IPS DF 6.9 (cell line): ENCODE measurements around the gene OR2L5.

ENCODE experiments used
- DNase-seq: peaks from one replicate; pipeline ENCODE4 v3.0.0-alpha.2; 2013; ENCODE audit warnings: low read depth, low spot score
- H3K27ac ChIP-seq: one replicate; pipeline ENCODE4 v1.5.1; 2013; ENCODE audit warnings: low read length, control low read depth
- H3K27me3 ChIP-seq: 2 replicates; pipeline ENCODE4 v1.6.1; 2013; ENCODE audit warnings: mild to moderate bottlenecking, low read length; ENCODE audit not compliant: control insufficient read depth, insufficient read depth
- H3K36me3 ChIP-seq: 2 replicates; pipeline ENCODE4 v1.6.1; 2013; ENCODE audit warnings: low read length; ENCODE audit not compliant: control insufficient read depth, insufficient read depth
- H3K4me1 ChIP-seq: 2 replicates; pipeline ENCODE4 v1.6.1; 2013; ENCODE audit warnings: low read length; ENCODE audit not compliant: control insufficient read depth, insufficient read depth
- H3K4me3 ChIP-seq: 2 replicates; pipeline ENCODE4 v1.5.1; 2013; ENCODE audit warnings: mild to moderate bottlenecking, low read length
- H3K9me3 ChIP-seq: 2 replicates; pipeline ENCODE4 v1.6.1; 2013; ENCODE audit warnings: low read length, inconsistent platforms; ENCODE audit not compliant: control insufficient read depth, insufficient read depth
- WGBS: extraction: QIAGEN DNeasy Blood & Tissue Kit; methylation state at CpG from one replicate; pipeline ENCODE4 v1.1.7; 2013; ENCODE audit warnings: mixed read lengths, missing lambda C conversion rate; ENCODE audit not compliant: insufficient read length, insufficient coverage; 5-methylcytosine and 5-hydroxymethylcytosine counted together

The OR2L5 gene

GRCh38 chr1:248013229-248013710 lies at the start of gene OR2L5:
Gene OR2L5, plus strand, starts transcription at chr1:248013660. Its CDS starts 8,288 bp downstream, at chr1:248021948.
- no peaks in the 10 kb centered on the region for H3K27me3 ChIP-seq
- H3K36me3 ChIP-seq: no peaks in the 10 kb centered on the region
- no peak within 1 kb of the TSS for H3K27ac ChIP-seq
- no peaks in the 10 kb centered on the region for H3K4me1 ChIP-seq
- no peak for DNase-seq
- no peak within 1 kb of the TSS for H3K4me3 ChIP-seq
- WGBS: no CpG with 5 or more reads among the region's 2 CpGs
- peaks cover 3% of the 10 kb centered on the region for H3K9me3 ChIP-seq

GRCh38 chr1:247964933-247965332 lies 48.5 kb upstream of the OR2L5 start, which contains the start of gene OR2AK2:
Gene OR2AK2, plus strand, starts transcription at chr1:247965233. Its CDS starts 144 bp downstream, at chr1:247965377.
- H3K4me3 ChIP-seq: no peak within 1 kb of the TSS
- H3K27me3 ChIP-seq: no peaks in the 10 kb centered on the region
- no peak within 1 kb of the TSS for H3K27ac ChIP-seq
- H3K36me3 ChIP-seq: no peaks in the 10 kb centered on the region
- no peak for DNase-seq
- WGBS: no CpG with 5 or more reads among the region's 2 CpGs
- no peaks in the 10 kb centered on the region for H3K4me1 ChIP-seq
- H3K9me3 ChIP-seq: peaks cover 4% of the 10 kb centered on the region

GRCh38 chr1:247966532-247967204 lies 46.8 kb upstream of the OR2L5 start:
- Histone ChIP-seq H3K9me3 (peaks cover 2% of the 10 kb centered on the region), H3K4me3 (no peak overlapping the region), H3K4me1 (no peaks in the 10 kb centered on the region), H3K27ac (no peak overlapping the region), H3K36me3 (no peaks in the 10 kb centered on the region), H3K27me3 (no peaks in the 10 kb centered on the region)
- no peak for DNase-seq
- no CpG with 5 or more reads among the region's 5 CpGs for WGBS

GRCh38 chr1:247992986-247993385 lies 20.5 kb upstream of the OR2L5 start:
- no peak for DNase-seq
- Histone ChIP-seq H3K9me3 (peaks cover 5% of the 10 kb centered on the region), H3K36me3 (no peaks in the 10 kb centered on the region), H3K4me3 (no peak overlapping the region), H3K27me3 (no peaks in the 10 kb centered on the region), H3K4me1 (no peaks in the 10 kb centered on the region), H3K27ac (no peak overlapping the region)
- WGBS: no CpG with 5 or more reads among the region's 2 CpGs

GRCh38 chr1:247998811-247999210 lies 14.6 kb upstream of the OR2L5 start:
- WGBS: no CpG with 5 or more reads among the region's 2 CpGs
- Histone ChIP-seq H3K4me3 (no peak overlapping the region), H3K9me3 (peaks cover 5% of the 10 kb centered on the region), H3K27ac (no peak overlapping the region), H3K36me3 (no peaks in the 10 kb centered on the region), H3K4me1 (no peaks in the 10 kb centered on the region), H3K27me3 (no peaks in the 10 kb centered on the region)
- no peak for DNase-seq

- WGBS: no CpG with 5 or more reads among the region's 1 CpG
- H3K9me3 ChIP-seq: peaks cover 5% of the 10 kb centered on the region
These were observed 13.3 kb upstream of the OR2L5 start for GRCh38 chr1:248000169-248000568.

GRCh38 chr1:248007778-248008177 lies 5.7 kb upstream of the OR2L5 start:
- no CpG with 5 or more reads among the region's 1 CpG for WGBS
- peaks cover 4% of the 10 kb centered on the region for H3K9me3 ChIP-seq
- H3K4me1 ChIP-seq: no peaks in the 10 kb centered on the region
- no peaks in the 10 kb centered on the region for H3K27me3 ChIP-seq
- no peak overlapping the region for H3K27ac ChIP-seq
- no peaks in the 10 kb centered on the region for H3K36me3 ChIP-seq
- no peak for DNase-seq
- no peak overlapping the region for H3K4me3 ChIP-seq

More at GRCh38 chr1:248000169-248000568, 13.3 kb upstream of the OR2L5 start:
- no peaks in the 10 kb centered on the region for H3K36me3 ChIP-seq
- H3K27me3 ChIP-seq: no peaks in the 10 kb centered on the region
- H3K4me3 ChIP-seq: no peak overlapping the region
- no peak for DNase-seq
- H3K27ac ChIP-seq: no peak overlapping the region
- no peaks in the 10 kb centered on the region for H3K4me1 ChIP-seq

GRCh38 chr1:248009681-248010080 lies 3.8 kb upstream of the OR2L5 start:
- DNase-seq: no peak
- no CpG with 5 or more reads among the region's 3 CpGs for WGBS
- no peaks in the 10 kb centered on the region for H3K27me3 ChIP-seq
- no peaks in the 10 kb centered on the region for H3K36me3 ChIP-seq
- H3K27ac ChIP-seq: no peak overlapping the region
- peaks cover 4% of the 10 kb centered on the region for H3K9me3 ChIP-seq
- H3K4me1 ChIP-seq: no peaks in the 10 kb centered on the region
- no peak overlapping the region for H3K4me3 ChIP-seq

- Histone ChIP-seq H3K27me3 (no peaks in the 10 kb centered on the region), H3K36me3 (no peaks in the 10 kb centered on the region), H3K4me3 (no peak overlapping the region), H3K4me1 (no peaks in the 10 kb centered on the region), H3K27ac (no peak overlapping the region), H3K9me3 (peaks cover 5% of the 10 kb centered on the region)
- WGBS: no CpG with 5 or more reads among the region's 1 CpG
- no peak for DNase-seq
These were observed 2.3 kb downstream of the OR2L5 start for GRCh38 chr1:248015803-248016202.

- no CpG with 5 or more reads among the region's 2 CpGs for WGBS
- H3K4me3 ChIP-seq: no peak within 1 kb of the TSS
- H3K4me1 ChIP-seq: no peaks in the 10 kb centered on the region
- no peaks in the 10 kb centered on the region for H3K27me3 ChIP-seq
- DNase-seq: no peak
- no peak within 1 kb of the TSS for H3K27ac ChIP-seq
- no peaks in the 10 kb centered on the region for H3K36me3 ChIP-seq
- H3K9me3 ChIP-seq: peaks cover 1% of the 10 kb centered on the region; the same call in 1 of the 2 replicates
These were observed 16.3 kb downstream of the OR2L5 start, which contains the start of gene OR2L2 for GRCh38 chr1:248029770-248030169. Gene OR2L2, plus strand, starts transcription at chr1:248030070. Its CDS starts 8,198 bp downstream, at chr1:248038268.

GRCh38 chr1:248045209-248045608 lies 31.7 kb downstream of the OR2L5 start:
- Histone ChIP-seq H3K27me3 (no peaks in the 10 kb centered on the region), H3K4me3 (no peak overlapping the region), H3K9me3 (peaks cover 4% of the 10 kb centered on the region), H3K36me3 (no peaks in the 10 kb centered on the region), H3K4me1 (no peaks in the 10 kb centered on the region), H3K27ac (no peak overlapping the region)
- WGBS: no CpG with 5 or more reads among the region's 5 CpGs
- no peak for DNase-seq
